KOPT-K1 (cell line): ENCODE data around the gene ADCY9.
"Not testable (repeated sequence)": the region's sequence is repeated elsewhere in the genome, so short reads cannot be mapped to it uniquely, and the experiment has no call there.

ENCODE experiments used
- H3K27ac ChIP-seq: fragments of 200-600 bp; sonication (generic); 2 replicates; pipeline ENCODE4 v1.5.1; 2016; ENCODE audit warnings: antibody characterized with exemption, mild to moderate bottlenecking, low read depth, low read length; ENCODE audit not compliant: poor library complexity, severe bottlenecking
- H3K36me3 ChIP-seq: fragments of 200-600 bp; sonication (generic); 2 replicates; pipeline ENCODE4 v1.5.1; 2017; ENCODE audit warnings: antibody characterized with exemption, mild to moderate bottlenecking, low read length, moderate library complexity; ENCODE audit not compliant: insufficient read depth
- H3K9me3 ChIP-seq: fragments of 200-600 bp; sonication (generic); 2 replicates; pipeline ENCODE4 v1.5.1; 2017; ENCODE audit warnings: antibody characterized with exemption, low read length, mild to moderate bottlenecking; ENCODE audit not compliant: insufficient read depth, poor library complexity, severe bottlenecking

ADCY9 gene

DNA sequence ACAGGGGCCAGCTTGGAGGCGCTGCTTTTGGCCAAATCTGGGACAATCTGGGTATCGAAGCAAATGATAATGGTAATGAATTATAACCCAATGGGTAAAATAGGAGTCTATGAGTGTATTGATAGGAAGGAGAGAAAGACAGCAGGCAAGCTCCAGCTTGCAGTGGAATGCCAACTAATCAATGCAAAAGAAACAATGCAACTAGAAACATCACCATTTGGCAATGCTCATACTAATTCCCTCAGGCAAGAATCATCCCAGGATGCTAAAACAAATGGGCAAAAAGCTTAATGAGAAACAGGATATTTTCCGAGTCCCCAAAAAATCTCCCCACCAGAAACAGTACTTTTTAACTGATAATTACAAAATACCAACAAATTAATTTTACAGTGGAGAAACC is 64.7 kb downstream of the ADCY9 start:
- no peaks in the 10 kb centered on the region for H3K9me3 ChIP-seq
- no peaks in the 10 kb centered on the region for H3K36me3 ChIP-seq
- H3K27ac ChIP-seq = no peak overlapping the region

DNA sequence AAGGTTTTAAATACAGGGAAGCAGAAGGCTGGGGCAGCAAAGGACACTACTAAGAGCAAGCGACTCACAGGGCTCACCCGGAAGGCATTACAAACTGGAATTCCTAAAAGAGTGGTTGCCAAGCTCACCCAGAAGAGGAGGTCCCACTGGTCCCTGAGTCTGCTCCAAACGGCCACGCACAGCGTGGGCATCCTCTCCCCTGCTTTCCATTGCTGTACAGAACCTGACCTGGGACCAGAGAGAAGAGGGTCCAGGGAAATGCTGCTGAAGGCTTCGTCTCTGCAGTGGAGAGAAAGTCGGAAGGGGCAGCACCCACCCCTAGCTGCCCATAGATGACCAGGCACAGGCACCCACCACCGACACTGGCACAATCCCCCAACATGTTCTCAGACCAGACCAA is 67.2 kb downstream of the ADCY9 start:
- Histone ChIP-seq H3K9me3 (no peaks in the 10 kb centered on the region), H3K36me3 (no peaks in the 10 kb centered on the region), H3K27ac (no peak overlapping the region)

DNA sequence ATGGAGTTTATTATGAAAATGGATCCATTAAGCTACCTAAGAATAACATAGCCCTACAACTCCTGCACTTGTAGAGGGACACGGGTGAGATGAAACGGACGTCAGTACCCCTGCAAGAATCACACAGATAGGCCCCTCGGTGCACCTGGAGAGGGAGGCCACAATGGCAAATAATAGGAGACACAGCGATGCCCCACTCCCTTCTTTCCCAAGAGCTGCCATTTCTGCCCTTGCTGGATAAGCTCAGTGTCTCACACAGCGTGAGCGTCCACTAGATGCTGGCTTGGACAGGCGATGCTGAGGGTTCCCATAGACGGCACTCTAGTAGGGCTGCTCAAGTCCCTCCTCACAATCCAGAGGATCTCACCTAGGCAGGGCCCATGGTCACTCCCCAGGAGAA is 67.8 kb downstream of the ADCY9 start:
- H3K27ac ChIP-seq = no peak overlapping the region
- H3K36me3 ChIP-seq = no peaks in the 10 kb centered on the region

DNA sequence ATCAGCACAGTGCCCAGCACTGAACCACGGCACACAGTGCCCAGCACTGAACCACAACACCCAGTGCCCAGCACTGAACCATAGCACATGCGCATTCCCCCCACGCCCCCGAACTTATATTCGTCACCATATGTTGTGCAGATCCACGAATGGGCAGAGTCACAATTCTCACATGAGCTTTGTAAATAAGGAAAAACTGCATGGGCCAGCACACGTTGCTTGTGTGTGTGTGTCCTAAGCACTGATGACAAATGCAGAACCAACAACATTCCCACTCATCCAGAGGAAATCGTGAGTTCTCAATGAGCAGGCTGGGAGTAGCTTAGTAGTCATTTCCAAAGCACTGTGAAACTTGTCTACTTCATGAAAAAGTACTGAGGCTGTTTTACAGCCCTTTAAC is 70.0 kb downstream of the ADCY9 start:
- Histone ChIP-seq H3K36me3 (no peaks in the 10 kb centered on the region), H3K9me3 (no peaks in the 10 kb centered on the region), H3K27ac (no peak overlapping the region)

More for the DNA sequence above, 67.8 kb downstream of the ADCY9 start:
- H3K9me3 ChIP-seq = no peaks in the 10 kb centered on the region

DNA sequence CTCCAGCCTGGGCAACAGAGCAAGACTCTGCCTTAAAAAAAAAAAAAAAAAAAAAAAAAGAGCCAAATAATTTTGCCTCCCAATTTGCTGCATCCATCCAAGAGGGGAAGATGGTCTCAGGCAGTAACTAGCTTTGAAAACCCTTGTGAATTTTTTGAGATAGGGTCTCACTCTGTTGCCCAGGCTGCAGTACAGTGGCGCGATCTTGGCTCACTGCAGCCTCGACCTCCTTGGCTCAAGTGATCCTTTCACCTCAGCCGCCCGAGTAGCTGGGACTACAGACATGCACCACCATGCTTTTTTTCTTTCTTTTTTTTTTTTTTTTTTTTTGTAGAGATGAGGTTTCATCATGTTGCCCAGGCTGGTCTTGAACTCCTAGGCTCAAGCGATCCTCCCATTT is 70.7 kb downstream of the ADCY9 start:
- H3K36me3 ChIP-seq, H3K27ac ChIP-seq, H3K9me3 ChIP-seq: not testable (repeated sequence)

DNA sequence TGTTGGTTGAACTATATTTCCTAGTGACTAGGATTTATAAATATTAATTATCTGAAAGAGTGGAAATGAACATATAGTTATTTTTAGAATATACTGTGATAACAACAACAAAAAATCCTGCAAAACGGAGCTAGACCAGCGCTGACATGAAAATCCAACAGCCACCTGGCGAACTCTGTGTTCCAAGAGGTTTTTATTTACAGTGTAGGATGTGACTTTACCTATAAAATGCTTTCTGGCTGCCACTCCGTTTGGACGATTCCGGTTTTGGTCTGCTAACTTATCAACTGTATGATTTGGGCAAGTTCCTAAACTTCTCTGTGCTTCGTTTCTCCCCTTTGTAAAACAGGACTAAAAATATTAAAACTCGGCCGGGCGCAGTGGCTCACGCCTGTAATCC is 73.7 kb downstream of the ADCY9 start:
- no peaks in the 10 kb centered on the region for H3K9me3 ChIP-seq
- H3K27ac ChIP-seq = no peak overlapping the region

DNA sequence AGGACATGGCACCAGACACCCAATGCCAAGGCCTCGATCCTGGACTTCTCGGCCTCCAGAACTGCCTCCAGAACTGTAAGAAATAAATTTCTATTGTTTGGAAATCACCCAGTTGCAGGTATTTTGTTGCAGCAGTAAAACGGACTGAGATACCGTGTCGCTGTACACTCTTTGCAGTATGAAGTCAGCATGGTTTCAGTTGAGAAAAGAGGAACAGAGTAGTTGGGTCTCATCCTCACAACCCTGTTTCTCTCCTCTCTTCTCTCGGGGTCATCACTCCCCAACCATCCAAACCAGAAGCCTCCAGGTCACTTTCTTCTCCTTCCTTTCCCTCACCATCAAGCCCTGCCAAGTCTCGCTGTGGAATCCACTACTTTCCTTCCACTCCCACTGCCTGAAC is 77.8 kb downstream of the ADCY9 start:
- Histone ChIP-seq H3K27ac (no peak overlapping the region), H3K9me3 (no peaks in the 10 kb centered on the region), H3K36me3 (no peaks in the 10 kb centered on the region)

More for the DNA sequence above, 73.7 kb downstream of the ADCY9 start:
- H3K36me3 ChIP-seq = no peaks in the 10 kb centered on the region

DNA sequence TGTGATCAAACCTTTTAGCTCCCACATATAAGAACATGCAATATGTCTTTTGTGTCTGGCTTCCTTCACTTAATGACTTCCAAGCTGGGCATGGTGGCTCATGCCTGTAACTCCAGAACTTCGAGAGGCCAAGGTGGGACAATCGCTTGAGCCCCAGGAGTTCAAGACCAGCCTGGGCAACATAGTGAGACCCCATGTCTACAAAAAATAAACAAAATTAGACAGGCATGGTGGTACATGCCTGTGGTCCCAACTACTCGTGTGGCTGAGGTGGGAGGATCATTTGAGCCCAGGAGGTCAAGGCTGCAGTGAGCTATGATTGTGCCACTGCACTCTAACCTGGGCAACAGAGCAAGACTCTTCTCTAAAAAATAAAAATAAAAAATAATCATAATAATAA is 79.3 kb downstream of the ADCY9 start:
- H3K9me3 ChIP-seq, H3K36me3 ChIP-seq, H3K27ac ChIP-seq: not testable (repeated sequence)

DNA sequence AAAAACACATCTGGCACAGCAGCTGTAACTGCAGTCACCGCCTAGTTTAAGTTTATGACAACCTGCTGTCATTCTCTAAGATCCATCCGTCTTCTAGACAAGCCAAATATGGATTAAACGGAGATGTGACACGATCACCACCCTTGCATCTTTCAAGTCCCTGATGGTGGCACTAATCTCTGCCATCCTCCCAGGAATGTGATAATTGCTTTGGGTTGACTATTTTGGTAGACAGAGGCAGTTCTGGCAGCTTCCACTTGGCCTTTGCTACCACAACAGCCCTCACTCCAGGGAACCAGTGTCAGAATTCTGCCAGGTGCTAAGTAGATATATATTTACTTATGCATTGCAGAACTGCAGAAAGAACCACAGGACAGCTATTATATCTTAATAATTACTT is 81.3 kb downstream of the ADCY9 start:
- no peaks in the 10 kb centered on the region for H3K9me3 ChIP-seq
- no peaks in the 10 kb centered on the region for H3K36me3 ChIP-seq
- no peak overlapping the region for H3K27ac ChIP-seq

DNA sequence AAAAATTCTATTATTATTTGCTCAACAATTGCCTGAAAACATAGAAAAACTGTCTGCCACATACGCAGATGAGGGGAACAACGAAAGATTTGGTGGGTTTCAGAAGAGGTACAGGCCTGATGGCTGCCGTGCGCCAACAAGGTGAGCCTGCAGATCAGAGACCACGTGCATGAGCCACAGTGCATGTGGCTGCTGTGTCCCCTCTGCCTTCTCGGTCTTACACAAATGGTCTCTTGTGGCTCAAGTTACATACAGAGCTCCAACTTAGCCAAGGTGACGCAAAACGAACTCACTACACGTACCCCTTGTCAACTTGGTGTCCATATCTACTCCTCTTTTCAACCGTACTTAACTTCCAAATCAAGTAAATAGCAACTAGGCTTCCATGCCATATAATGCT is 82.3 kb downstream of the ADCY9 start:
- Histone ChIP-seq H3K9me3 (no peaks in the 10 kb centered on the region), H3K36me3 (no peaks in the 10 kb centered on the region), H3K27ac (no peak overlapping the region)

DNA sequence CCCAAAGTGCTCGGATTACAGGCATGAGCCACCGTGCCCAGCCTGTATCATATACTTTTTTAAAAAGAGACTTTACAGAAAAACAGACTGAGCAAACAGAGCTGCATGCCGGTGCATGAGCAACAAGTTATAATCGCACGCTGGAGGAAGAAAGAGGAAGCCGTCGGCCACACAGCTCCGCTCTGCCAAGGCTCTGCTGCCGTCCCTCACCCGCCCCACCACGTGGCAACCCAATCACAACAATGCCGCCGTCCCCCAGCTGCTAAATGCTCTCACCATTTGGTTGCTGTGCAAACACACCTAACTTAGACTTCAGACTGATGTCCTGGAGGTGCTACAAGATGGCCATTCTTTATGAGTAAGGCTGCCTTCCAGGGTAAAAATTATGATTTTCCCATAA is 83.5 kb downstream of the ADCY9 start:
- Histone ChIP-seq H3K36me3 (no peaks in the 10 kb centered on the region), H3K9me3 (no peaks in the 10 kb centered on the region), H3K27ac (no peak overlapping the region)

DNA sequence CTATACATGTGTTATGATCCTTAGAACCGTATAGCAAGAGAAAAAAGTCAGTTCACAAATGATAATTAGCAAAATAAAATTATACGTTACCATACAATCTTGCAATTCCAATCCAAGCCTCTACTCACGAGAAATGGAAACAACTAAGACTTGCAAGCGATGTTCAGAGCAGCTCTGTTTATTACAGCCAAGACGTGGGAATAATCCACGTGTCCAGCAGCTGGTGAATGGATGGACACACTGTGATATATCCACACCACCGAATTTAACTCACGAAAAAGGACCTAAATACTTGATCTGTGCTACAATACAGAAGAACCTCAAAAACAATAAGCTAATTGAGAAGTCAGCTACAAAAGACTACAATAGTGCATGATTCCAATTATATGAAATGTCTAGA is 88.1 kb downstream of the ADCY9 start:
- H3K27ac ChIP-seq = no peak overlapping the region
- no peaks in the 10 kb centered on the region for H3K36me3 ChIP-seq
- H3K9me3 ChIP-seq = peaks cover 8% of the 10 kb centered on the region

DNA sequence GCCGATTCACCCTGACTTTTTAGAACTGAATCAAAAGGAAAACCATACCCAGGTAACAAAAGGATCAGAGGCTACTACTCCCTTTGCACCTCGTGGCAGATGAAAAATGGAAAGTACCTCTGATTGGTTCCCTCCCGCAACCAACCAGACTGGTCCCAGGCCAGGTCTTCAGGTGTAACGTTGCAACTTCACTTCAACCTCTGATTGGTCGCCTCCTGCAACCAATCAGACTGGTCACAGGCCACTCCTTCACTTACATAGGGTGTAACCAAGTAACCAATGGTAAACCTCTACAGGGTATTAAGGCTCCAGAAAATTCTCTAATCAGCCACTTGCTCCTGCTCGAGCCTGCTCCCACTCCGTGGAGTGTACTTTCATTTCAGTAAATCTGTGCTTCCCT is 89.4 kb downstream of the ADCY9 start:
- H3K27ac ChIP-seq = no peak overlapping the region
- peaks cover 8% of the 10 kb centered on the region for H3K9me3 ChIP-seq
- no peaks in the 10 kb centered on the region for H3K36me3 ChIP-seq

DNA sequence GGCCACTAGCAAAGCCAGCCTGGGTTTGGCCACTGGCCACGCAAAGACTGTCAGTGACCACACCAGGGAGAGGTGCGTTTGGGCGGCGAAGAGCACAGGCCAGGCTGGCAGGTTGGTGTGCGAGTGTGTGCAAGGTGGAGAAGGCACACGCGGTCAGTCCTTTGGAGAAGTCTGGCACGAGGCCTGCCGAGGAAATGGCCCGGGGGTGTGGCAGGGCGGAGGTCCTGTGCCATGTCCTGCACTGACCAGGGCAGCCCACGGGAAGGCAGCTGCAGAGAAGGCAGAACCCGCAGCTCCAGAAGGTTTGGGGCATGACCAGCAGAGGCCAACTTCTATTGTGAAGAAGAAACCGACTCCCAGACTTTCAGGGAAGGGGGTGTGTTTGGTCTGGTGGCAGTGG is 90.8 kb downstream of the ADCY9 start:
- peaks cover 8% of the 10 kb centered on the region for H3K9me3 ChIP-seq
- no peaks in the 10 kb centered on the region for H3K36me3 ChIP-seq
- H3K27ac ChIP-seq = no peak overlapping the region

DNA sequence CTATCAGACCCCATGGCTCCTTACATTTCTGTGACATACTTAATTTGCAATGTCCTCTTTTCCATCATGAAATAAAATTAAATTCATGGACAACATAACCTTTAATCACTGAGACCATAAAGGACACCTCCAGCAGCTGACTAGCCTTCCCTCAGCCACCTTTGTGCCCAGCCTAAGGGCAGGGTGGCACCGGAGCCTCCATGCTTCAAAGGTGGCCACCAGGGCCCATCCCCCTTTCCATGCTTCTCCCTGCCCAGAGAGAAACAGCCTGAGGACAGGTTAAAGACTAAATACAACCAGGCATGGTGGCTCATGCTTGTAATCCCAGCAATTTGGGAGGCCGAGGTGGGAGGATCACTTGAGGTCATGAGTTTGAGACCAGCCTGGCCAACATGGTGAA is 94.3 kb downstream of the ADCY9 start:
- no peak overlapping the region for H3K27ac ChIP-seq
- H3K36me3 ChIP-seq = no peaks in the 10 kb centered on the region
- H3K9me3 ChIP-seq = peaks cover 2% of the 10 kb centered on the region

DNA sequence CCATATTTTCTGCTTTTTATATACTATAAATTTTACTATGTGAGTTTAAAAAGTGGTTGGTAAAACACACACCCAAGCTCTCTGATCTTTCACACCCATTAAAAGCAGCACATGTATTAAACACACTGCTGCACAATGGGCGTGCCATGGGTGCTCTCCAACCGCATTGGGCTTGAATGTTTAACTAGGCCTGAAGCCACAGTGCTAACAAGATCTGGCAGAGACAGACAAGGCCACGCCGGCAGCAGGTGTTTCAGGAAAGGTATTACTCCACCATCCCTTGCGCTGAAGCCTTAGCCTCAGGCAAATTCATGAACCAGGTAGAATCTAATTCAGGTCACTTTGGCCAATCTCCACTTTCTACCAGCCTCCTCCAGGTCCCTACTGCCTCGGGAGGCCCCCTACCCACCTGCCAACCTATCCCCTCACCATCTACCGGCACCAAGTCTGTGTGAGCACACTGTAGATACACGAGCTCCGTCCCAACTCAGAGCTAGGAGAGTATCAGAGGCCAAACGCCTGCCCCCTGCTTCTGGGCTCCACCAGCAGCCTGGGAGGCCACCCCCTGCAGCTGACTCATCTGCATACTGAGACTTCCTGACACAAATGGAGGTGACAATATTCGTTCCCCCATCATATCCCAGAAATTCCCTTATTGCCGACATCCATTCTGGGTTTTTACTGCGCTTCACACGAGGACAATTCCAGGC is 95.0 kb downstream of the ADCY9 start:
- H3K27ac ChIP-seq = no peak overlapping the region
- no peaks in the 10 kb centered on the region for H3K36me3 ChIP-seq
- no peaks in the 10 kb centered on the region for H3K9me3 ChIP-seq
